Endothelial cell of umbilical vein (primary cell): ENCODE measurements around the gene TPRA1.

Experiments
- CTCF ChIP-seq, 2 donors: IDR thresholded peaks; 1 replicate in 1 of 2; 2 replicates in 1 of 2; pipeline ENCODE4 v1.5.1; 2011; ENCODE audit warnings: low read length in 2 of 2, mild to moderate bottlenecking in 2 of 2, moderate library complexity in 2 of 2, control low read depth in 1 of 2, inconsistent platforms in 1 of 2, low read depth in 1 of 2; ENCODE audit not compliant: insufficient read depth in 1 of 2; ENCODE audit errors: extremely low read depth in 1 of 2
- EZH2 ChIP-seq: IDR thresholded peaks from 2 replicates; pipeline ENCODE4 v1.6.1; 2012; ENCODE audit warnings: borderline replicate concordance, low read depth, mild to moderate bottlenecking, moderate library complexity, low read length, inconsistent platforms; ENCODE audit not compliant: severe bottlenecking
- FOS ChIP-seq: IDR thresholded peaks from 2 replicates; pipeline ENCODE4 v1.6.1; 2011; ENCODE audit warnings: mild to moderate bottlenecking, low read length, moderate library complexity, borderline replicate concordance; ENCODE audit not compliant: insufficient read depth
- JUN ChIP-seq: IDR thresholded peaks from 2 replicates; pipeline ENCODE4 v1.6.1; 2011; ENCODE audit warnings: borderline replicate concordance, low read depth; ENCODE audit not compliant: insufficient read length, insufficient read depth
- MAX ChIP-seq: IDR thresholded peaks from 2 replicates; pipeline ENCODE4 v1.6.1; 2011; ENCODE audit not compliant: insufficient read depth, insufficient read length
- MYC ChIP-seq: IDR thresholded peaks from one replicate; pipeline ENCODE4 v1.6.1; 2011; ENCODE audit warnings: mild to moderate bottlenecking, low read depth, low read length
- POLR2A ChIP-seq: IDR thresholded peaks from 2 replicates; pipeline ENCODE4 v1.6.1; 2012; ENCODE audit warnings: low read depth, mild to moderate bottlenecking, control low read depth, low read length
- POLR2AphosphoS5 ChIP-seq: IDR thresholded peaks from 2 replicates; pipeline ENCODE4 v1.6.1; 2012; ENCODE audit warnings: low read depth, mild to moderate bottlenecking, control low read depth, low read length, moderate library complexity; ENCODE audit not compliant: insufficient read depth

- TF ChIP-seq CTCF (IDR thresholded peaks at IDR 0.05; ENCODE audit: extremely low read depth in 1 of 2, insufficient read depth in 1 of 2, low read depth in 1 of 2, low read length in 2 of 2) (no peak), EZH2 (no peak), MAX (no peak), POLR2A (no peak), POLR2AphosphoS5 (no peak), JUN (no peak), FOS (no peak), MYC (no peak)
Observed at GRCh38 chr3:127570520-127570919, 20.0 kb downstream of the TPRA1 start.
